ENCODE data around the gene MTMR4.
"Not testable (repeated sequence)": the region's sequence is repeated elsewhere in the genome, so short reads cannot be mapped to it uniquely, and the experiment has no call there.

MTMR4 gene

GRCh38 chr17:58507123-58507634, 7.3 kb downstream of the MTMR4 start:
- TF ChIP-seq CTCF (IDR thresholded peaks at IDR 0.05; ENCODE audit: insufficient read depth, low read depth, low read length, missing control alignments), result no peak
- DNase-seq (ENCODE audit: low read depth), result no peak
- H3K4me3 ChIP-seq (ENCODE audit: low read length), result no peak overlapping the region

GRCh38 chr17:58506354-58507080, 7.9 kb downstream of the MTMR4 start:
- no peak for TF ChIP-seq CTCF (IDR thresholded peaks at IDR 0.05; ENCODE audit: insufficient read depth, low read depth, low read length, missing control alignments)
- no peak for DNase-seq (ENCODE audit: low read depth)
- no peak overlapping the region for H3K4me3 ChIP-seq (ENCODE audit: low read length)

- DNase-seq (ENCODE audit: low read depth), result no peak
- no peak for TF ChIP-seq CTCF (IDR thresholded peaks at IDR 0.05; ENCODE audit: insufficient read depth, low read depth, low read length, missing control alignments)
- no peak overlapping the region for H3K4me3 ChIP-seq (ENCODE audit: low read length)
Measured at GRCh38 chr17:58504826-58505351, 9.5 kb downstream of the MTMR4 start.

GRCh38 chr17:58503866-58504265, 10.6 kb downstream of the MTMR4 start:
- DNase-seq (ENCODE audit: low read depth), result no peak
- H3K4me3 ChIP-seq (ENCODE audit: low read length), result no peak overlapping the region
- no peak for TF ChIP-seq CTCF (IDR thresholded peaks at IDR 0.05; ENCODE audit: insufficient read depth, low read depth, low read length, missing control alignments)

GRCh38 chr17:58503134-58503533, 11.3 kb downstream of the MTMR4 start:
- not testable (repeated sequence) for H3K4me3 ChIP-seq (ENCODE audit: low read length); DNase-seq (ENCODE audit: low read depth)

- H3K4me3 ChIP-seq (ENCODE audit: low read length), result no peak overlapping the region
- DNase-seq (ENCODE audit: low read depth), result no peak
- no peak for TF ChIP-seq CTCF (IDR thresholded peaks at IDR 0.05; ENCODE audit: insufficient read depth, low read depth, low read length, missing control alignments)
Measured at GRCh38 chr17:58501451-58501850, 13.0 kb downstream of the MTMR4 start.

- no peak overlapping the region for H3K4me3 ChIP-seq (ENCODE audit: low read length)
- no peak for TF ChIP-seq CTCF (IDR thresholded peaks at IDR 0.05; ENCODE audit: insufficient read depth, low read depth, low read length, missing control alignments)
Measured at GRCh38 chr17:58498177-58498828, 16.1 kb downstream of the MTMR4 start.

More at GRCh38 chr17:58498177-58498828, 16.1 kb downstream of the MTMR4 start:
- no peak for DNase-seq (ENCODE audit: low read depth)
